HG03460 (cell line): ENCODE data around the gene ARFGAP3.

Experiments
- ATAC-seq: cut with Tn5 transposase; IDR thresholded peaks from one replicate; pipeline ENCODE4 v1.9.1; 2021; ENCODE audit not compliant: unreplicated experiment

ARFGAP3 gene

GRCh38 chr22:42856865-42857704 is at the start of gene ARFGAP3:
Gene ARFGAP3, minus strand, starts transcription at chr22:42857273. Its CDS starts 91 bp downstream, at chr22:42857182.
- peak; percentile 64 for ATAC-seq

- ATAC-seq: no peak
These were observed 48.7 kb upstream of the ARFGAP3 start for GRCh38 chr22:42905702-42906183.

- ATAC-seq: no peak
These were observed 48.1 kb upstream of the ARFGAP3 start for GRCh38 chr22:42905217-42905616.

GRCh38 chr22:42904050-42904449 is 47.0 kb upstream of the ARFGAP3 start:
- no peak for ATAC-seq

GRCh38 chr22:42902875-42903510 is 45.9 kb upstream of the ARFGAP3 start:
- ATAC-seq: no peak

- no peak for ATAC-seq
These were observed 44.9 kb upstream of the ARFGAP3 start for GRCh38 chr22:42901790-42902508.

- no peak for ATAC-seq
These were observed 40.9 kb upstream of the ARFGAP3 start for GRCh38 chr22:42897960-42898359.

- no peak for ATAC-seq
These were observed 38.5 kb upstream of the ARFGAP3 start for GRCh38 chr22:42895541-42895981.

- no peak for ATAC-seq
These were observed 38.0 kb upstream of the ARFGAP3 start for GRCh38 chr22:42895087-42895486.

GRCh38 chr22:42893371-42894150 is 36.5 kb upstream of the ARFGAP3 start:
- ATAC-seq: no peak

GRCh38 chr22:42892571-42893316 is 35.7 kb upstream of the ARFGAP3 start:
- ATAC-seq: no peak

GRCh38 chr22:42892156-42892555 is 35.1 kb upstream of the ARFGAP3 start:
- no peak for ATAC-seq

GRCh38 chr22:42891696-42892095 is 34.6 kb upstream of the ARFGAP3 start:
- no peak for ATAC-seq

- no peak for ATAC-seq
These were observed 33.9 kb upstream of the ARFGAP3 start for GRCh38 chr22:42891008-42891407.

- no peak for ATAC-seq
These were observed 32.2 kb upstream of the ARFGAP3 start for GRCh38 chr22:42889304-42889703.

- ATAC-seq: no peak
These were observed 30.7 kb upstream of the ARFGAP3 start for GRCh38 chr22:42887523-42888507.

GRCh38 chr22:42887120-42887519 is 30.0 kb upstream of the ARFGAP3 start:
- no peak for ATAC-seq

GRCh38 chr22:42885446-42885845 is 28.4 kb upstream of the ARFGAP3 start:
- no peak for ATAC-seq
